K562 (cell line): ENCODE measurements around the gene EXO5. TPM values are rescaled to one million over a fixed set of nuclear protein-coding genes. Genes with fewer than 3 reads are reported as not detected.

ENCODE experiments used
- ATAC-seq: fragments of 200-7000 bp; cut with Tn5 transposase; 3 replicates; pipeline ENCODE4 v1.9.1; 2020; ENCODE audit warnings: moderate library complexity
- BruUV-seq: library from RNA; stranded (reverse); fragments of 400-500 nt; replicated peaks from 2 replicates; lab custom pipeline; 2021; lab: Mats Ljungman, UMichigan
- CTCF ChIA-PET: fragments of 300-600 bp; formaldehyde crosslinking; extraction: SDS; loops from one replicate; lab custom pipeline; 2021; ENCODE audit warnings: low intra/inter-chr PET ratio; lab: Yijun Ruan, JAX
- POLR2A ChIA-PET: fragments of 300-600, 350-650 bp; sonication (Branson Sonifier 250); formaldehyde crosslinking; extraction: SDS; loops from one replicate; lab custom pipeline; 2021; ENCODE audit warnings: antibody characterized with exemption, inconsistent platforms; lab: Yijun Ruan, JAX
- DNase-seq, 4 experiments: peaks; one replicate each; pipeline versions ENCODE4 v3.0.0 to v3.0.0-alpha.2; 2011 to 2018; ENCODE audit warnings: low spot score in 3 of 4, mixed read lengths in 3 of 4; ENCODE audit errors: extremely low read depth in 1 of 4
- FAIRE-seq: peaks from 2 replicates; lab custom pipeline; 2011; peaks lifted over from hg19 to GRCh38; lab: Jason Lieb, UNC
- H2AFZ ChIP-seq: 2 replicates; pipeline ENCODE4 v1.6.0; 2011; ENCODE audit warnings: low read depth, low read length, control low read depth, inconsistent platforms
- H3K27ac ChIP-seq: fragments of 200-600 bp; 3 replicates; pipeline ENCODE4 v1.8.0; 2011; ENCODE audit warnings: low read depth, mild to moderate bottlenecking, control low read depth, inconsistent platforms, low read length, moderate library complexity, mixed read lengths; ENCODE audit errors: extremely low read depth
- H3K27me3 ChIP-seq, 2 experiments: fragments of 300-600 bp in 1 of 2; 2 replicates in 1 of 2; 3 replicates in 1 of 2; pipeline versions ENCODE4 v1.6.0 to v1.8.0; 2011; ENCODE audit warnings: inconsistent platforms in 2 of 2, low read length in 2 of 2, mild to moderate bottlenecking in 1 of 2, mixed read lengths in 1 of 2, moderate library complexity in 1 of 2; ENCODE audit not compliant: control insufficient read depth in 2 of 2, insufficient read depth in 2 of 2
- H3K36me3 ChIP-seq: fragments of 300-600 bp; 3 replicates; pipeline ENCODE4 v1.8.0; 2011; ENCODE audit warnings: mild to moderate bottlenecking, low read length, inconsistent platforms; ENCODE audit not compliant: control insufficient read depth, insufficient read depth
- H3K4me1 ChIP-seq, 2 experiments: fragments of 200-600 bp in 1 of 2; replicated peaks in 1 of 2; 2 replicates in 1 of 2; 3 replicates in 1 of 2; pipeline versions ENCODE4 v1.5.1 to v1.8.0; 2011; ENCODE audit warnings: inconsistent platforms in 2 of 2, low read length in 2 of 2, mild to moderate bottlenecking in 1 of 2, mixed read lengths in 1 of 2, moderate library complexity in 1 of 2; ENCODE audit not compliant: control insufficient read depth in 2 of 2, insufficient read depth in 2 of 2
- H3K4me2 ChIP-seq: 2 replicates; pipeline ENCODE4 v1.6.1; 2011; ENCODE audit warnings: low read length, control low read depth, inconsistent platforms, mixed read lengths; ENCODE audit not compliant: insufficient read depth
- H3K4me3 ChIP-seq: fragments of 200-600 bp; sonication (generic), shearing (Covaris generic); 2 replicates; pipeline ENCODE4 v1.5.1; 2016; ENCODE audit warnings: control low read depth, inconsistent platforms
- H3K79me2 ChIP-seq: fragments of 200-600 bp; 3 replicates; pipeline ENCODE4 v1.8.0; 2011; ENCODE audit warnings: low read length, inconsistent platforms; ENCODE audit not compliant: control insufficient read depth, insufficient read depth
- H3K9ac ChIP-seq, 2 experiments: 2 replicates each; pipeline versions ENCODE4 v1.6.0 to v1.6.1; 2011; ENCODE audit warnings: low read depth in 2 of 2, low read length in 2 of 2, control low read depth in 1 of 2, inconsistent platforms in 1 of 2, mild to moderate bottlenecking in 1 of 2, mixed read lengths in 1 of 2; ENCODE audit not compliant: insufficient read depth in 1 of 2
- H3K9me1 ChIP-seq: one replicate; pipeline ENCODE4 v1.6.0; 2011; ENCODE audit warnings: inconsistent platforms, mild to moderate bottlenecking, low read length, moderate library complexity; ENCODE audit not compliant: control insufficient read depth, insufficient read depth
- H3K9me3 ChIP-seq: replicated peaks from 2 replicates; pipeline ENCODE4 v1.5.1; 2011; ENCODE audit warnings: low read depth, low read length, inconsistent platforms; ENCODE audit not compliant: control insufficient read depth, insufficient read depth
- H4K20me1 ChIP-seq: replicated peaks from 2 replicates; pipeline ENCODE4 v1.6.1; 2011; ENCODE audit warnings: low read length, inconsistent platforms, mixed read lengths; ENCODE audit not compliant: control insufficient read depth, insufficient read depth
- CCNT2 ChIP-seq: IDR thresholded peaks from 2 replicates; pipeline ENCODE4 v1.6.1; 2011; ENCODE audit warnings: borderline replicate concordance, low read depth, mild to moderate bottlenecking, moderate library complexity, mixed read lengths, low read length; ENCODE audit not compliant: insufficient read length; ENCODE audit errors: extremely low read depth
- CHAMP1 ChIP-seq: fragments of 450-650 bp; IDR thresholded peaks from 2 replicates; pipeline ENCODE4 v1.6.1; 2016; ENCODE audit warnings: mild to moderate bottlenecking
- E2F6 ChIP-seq, 2 experiments: IDR thresholded peaks; 2 replicates each; pipeline ENCODE4 v1.6.1; 2011; ENCODE audit warnings: borderline replicate concordance in 1 of 2, control low read depth in 1 of 2, low read depth in 1 of 2, low read length in 1 of 2, mild to moderate bottlenecking in 1 of 2, mixed read lengths in 1 of 2, moderate library complexity in 1 of 2; ENCODE audit not compliant: insufficient read depth in 1 of 2, insufficient read length in 1 of 2, poor library complexity in 1 of 2, severe bottlenecking in 1 of 2; ENCODE audit errors: extremely low read depth in 1 of 2
- ESRRA ChIP-seq: fragments of 450-650 bp; IDR thresholded peaks from 2 replicates; pipeline ENCODE4 v1.6.1; 2014; ENCODE audit warnings: low read depth, mild to moderate bottlenecking, moderate library complexity, borderline replicate concordance
- ETS1 ChIP-seq: conservative IDR thresholded peaks from 2 replicates; pipeline ENCODE4 v1.6.1; 2011; ENCODE audit warnings: low read depth, mild to moderate bottlenecking, low read length; ENCODE audit not compliant: control insufficient read depth
- EZH2 ChIP-seq: IDR thresholded peaks from 2 replicates; pipeline ENCODE4 v1.6.1; 2012; ENCODE audit warnings: low read depth, mild to moderate bottlenecking, inconsistent platforms, low read length, borderline replicate concordance
- HDAC6 ChIP-seq: IDR thresholded peaks from 2 replicates; pipeline ENCODE4 v1.6.1; 2012; ENCODE audit warnings: low read depth, mild to moderate bottlenecking, control low read depth, inconsistent platforms, low read length, moderate library complexity
- HOMEZ ChIP-seq: fragments of 250-450 bp; sonication (Bioruptor Pico); IDR thresholded peaks from 2 replicates; pipeline ENCODE4 v1.4.0; 2020; ENCODE audit warnings: mild to moderate bottlenecking, moderate library complexity
- SETDB1 ChIP-seq: IDR thresholded peaks from one replicate; pipeline ENCODE4 v1.6.1; 2012; ENCODE audit warnings: low read length, control low read depth, inconsistent platforms
- XRCC4 ChIP-seq: IDR thresholded peaks from one replicate; pipeline ENCODE4 v1.6.1; 2011; ENCODE audit not compliant: insufficient read depth, insufficient read length; ENCODE audit errors: extremely low read depth
- ZNF134 ChIP-seq: fragments of 250-450 bp; sonication (Bioruptor Pico); conservative IDR thresholded peaks from 2 replicates; pipeline ENCODE4 v1.4.0; 2020
- ZNF197 ChIP-seq: fragments of 200-800 bp; sonication (Bioruptor generic); IDR thresholded peaks from 2 replicates; pipeline ENCODE4 v1.6.1; 2016; ENCODE audit warnings: low read depth, missing genetic modification characterization, missing compliant biosample characterization
- ZNF23 ChIP-seq: fragments of 250-450 bp; sonication (Bioruptor Pico); IDR thresholded peaks from 2 replicates; pipeline ENCODE4 v1.4.0; 2020; ENCODE audit warnings: mild to moderate bottlenecking
- ZNF280B ChIP-seq: fragments of 250-450 bp; sonication (Bioruptor Pico); IDR thresholded peaks from 2 replicates; pipeline ENCODE4 v1.5.1; 2021; ENCODE audit warnings: mild to moderate bottlenecking
- WGBS: fragments of 100-300 bp; shearing (Covaris generic); methylation state at CpG from one replicate; pipeline ENCODE4 v1.1.6; 2016; ENCODE audit warnings: low coverage, mixed read lengths; ENCODE audit not compliant: insufficient coverage; ENCODE audit errors: missing lambda C conversion rate; 5-methylcytosine and 5-hydroxymethylcytosine counted together
- in situ Hi-C: fragments of 300-500 bp; cut with MboI; formaldehyde crosslinking; loops from 4 replicates; pipeline ENCODE4 v1.15.0; 2018; ENCODE audit warnings: inconsistent platforms, mixed read lengths
- intact Hi-C: fragments of 100-400 bp; cut with micrococcal nuclease; formaldehyde crosslinking; loops from 2 replicates; pipeline ENCODE4 v1.14.2; 2022
- polyA plus RNA-seq, 8 experiments: library from polyadenylated mRNA; depleted of rRNA in 4 of 8; stranded (reverse) in 5 of 8; unstranded in 3 of 8; fragments of >200 nt; fragmentation: Nextera tagmentation in 2 of 8; fragmentation: Illumina TruSeq in 1 of 8; extraction: Ambion mirVana in 2 of 8; extraction: Trizol in 1 of 8; gene quantifications; 2 replicates each; pipeline versions ENCODE4 v1.2.1 to v1.2.3, GENCODE V29; 2011 to 2014; ENCODE audit warnings: inconsistent platforms in 1 of 8, missing spikeins in 1 of 8
- total RNA-seq, 7 experiments: library from RNA; depleted of rRNA in 6 of 7; stranded (reverse); fragments of >200 nt in 6 of 7; fragmentation: Illumina TruSeq in 2 of 7; extraction: Trizol in 2 of 7; gene quantifications; 2 replicates each; pipeline versions ENCODE4 v1.2.1 to v1.2.3, GENCODE V29; 2011 to 2021; ENCODE audit warnings: low replicate concordance in 1 of 7

The EXO5 gene
- total and polyA plus RNA-seq, 9 of the 15 experiments (the other 6 are each of a cell fraction or from before 2014, with no cell fraction given) = 1.1 to 4.3 (median 2.8) TPM

GRCh38 chr1:40469327-40469726 is 39.2 kb upstream of the EXO5 start:
- Histone ChIP-seq H3K4me2 (no peak overlapping the region), H3K27ac (no peak overlapping the region), H3K79me2 (no peaks in the 10 kb centered on the region), H3K4me3 (no peak overlapping the region), H3K27me3 (no peaks in the 10 kb centered on the region), H2AFZ (no peak overlapping the region), H4K20me1 (no peaks in the 10 kb centered on the region), H3K9me3 (peaks cover 19% of the 10 kb centered on the region), H3K36me3 (no peaks in the 10 kb centered on the region), H3K9me1 (no peaks in the 10 kb centered on the region), H3K9ac (no peak overlapping the region), H3K4me1 (no peaks in the 10 kb centered on the region)
- intact Hi-C loops (no loop called here), in situ Hi-C loops (no loop called here)
- no TSS peak for BruUV-seq
- ChIA-PET POLR2A (interaction anchor here (0.5 to 1.1 kb wide), 3 partner anchors 42 to 187 kb away, joined by 3 read pairs; no protein-coding TSS in a partner anchor), CTCF (interaction anchor here (0.6 kb wide), 1 partner anchor 892 kb away, joined by 5 read pairs; no protein-coding TSS in a partner anchor)
- 74% methylated on average over 2 of the region's 2 CpGs for WGBS
- DNase-seq (no peak), FAIRE-seq (no peak), ATAC-seq (no peak)
- no peak for TF ChIP-seq ZNF23
- TF ChIP-seq ESRRA = no peak
- TF ChIP-seq SETDB1 = no peak
- no peak for TF ChIP-seq HDAC6
- no peak for TF ChIP-seq HOMEZ
- TF ChIP-seq ETS1 = no peak
- no peak for TF ChIP-seq CHAMP1
- TF ChIP-seq ZNF280B (CRISPR knock-in tag) = no peak
- TF ChIP-seq ZNF197 (CRISPR knock-in tag) = no peak
- peak in 1 of 2 experiments; percentile 30 for TF ChIP-seq E2F6 (IDR thresholded peaks at IDR 0.05; ENCODE audit: borderline replicate concordance in 1 of 2, extremely low read depth in 1 of 2, insufficient read depth in 1 of 2, insufficient read length in 1 of 2, low read depth in 1 of 2, low read length in 1 of 2, poor library complexity in 1 of 2, severe bottlenecking in 1 of 2)
- no peak for TF ChIP-seq EZH2
- TF ChIP-seq ZNF134 (CRISPR knock-in tag) = no peak
- no peak for TF ChIP-seq XRCC4
- no peak for TF ChIP-seq CCNT2
